HG03354 (cell line): ENCODE data around the gene SLC35E1.

Experiments
- ATAC-seq: cut with Tn5 transposase; IDR thresholded peaks from one replicate; pipeline ENCODE4 v1.9.1; 2021; ENCODE audit warnings: mild to moderate bottlenecking; ENCODE audit not compliant: unreplicated experiment, poor library complexity, severe bottlenecking

SLC35E1 gene

GRCh38 chr19:16572332-16573211 lies at the start of gene SLC35E1:
Gene SLC35E1 (minus strand): TSS chr19:16572415. CDS start chr19:16572364, 51 bp downstream.
- ATAC-seq = peak; percentile 81

GRCh38 chr19:16621165-16621800 lies 49.1 kb upstream of the SLC35E1 start:
- no peak for ATAC-seq

- no peak for ATAC-seq
Measured at GRCh38 chr19:16620584-16620983, 48.4 kb upstream of the SLC35E1 start.

GRCh38 chr19:16620018-16620417 lies 47.8 kb upstream of the SLC35E1 start:
- ATAC-seq = no peak

GRCh38 chr19:16619457-16619856 lies 47.2 kb upstream of the SLC35E1 start:
- no peak for ATAC-seq

- ATAC-seq = no peak
Measured at GRCh38 chr19:16618248-16618647, 46.0 kb upstream of the SLC35E1 start.

- no peak for ATAC-seq
Measured at GRCh38 chr19:16615808-16616207, 43.6 kb upstream of the SLC35E1 start.

GRCh38 chr19:16614941-16615340 lies 42.7 kb upstream of the SLC35E1 start:
- no peak for ATAC-seq

GRCh38 chr19:16613841-16614240 lies 41.6 kb upstream of the SLC35E1 start:
- no peak for ATAC-seq

GRCh38 chr19:16612636-16613035 lies 40.4 kb upstream of the SLC35E1 start:
- no peak for ATAC-seq

GRCh38 chr19:16611121-16611520 lies 38.9 kb upstream of the SLC35E1 start:
- ATAC-seq = no peak

- no peak for ATAC-seq
Measured at GRCh38 chr19:16609511-16610200, 37.4 kb upstream of the SLC35E1 start.

GRCh38 chr19:16608290-16608739 lies 36.1 kb upstream of the SLC35E1 start:
- no peak for ATAC-seq

GRCh38 chr19:16607819-16608218 lies 35.6 kb upstream of the SLC35E1 start:
- ATAC-seq = no peak

- ATAC-seq = no peak
Measured at GRCh38 chr19:16605553-16605994, 33.4 kb upstream of the SLC35E1 start.

- ATAC-seq = no peak
Measured at GRCh38 chr19:16605115-16605514, 32.9 kb upstream of the SLC35E1 start.

GRCh38 chr19:16604615-16605014 lies 32.4 kb upstream of the SLC35E1 start:
- ATAC-seq = no peak

GRCh38 chr19:16603090-16603489 lies 30.9 kb upstream of the SLC35E1 start:
- no peak for ATAC-seq

- no peak for ATAC-seq
Measured at GRCh38 chr19:16601378-16602052, 29.3 kb upstream of the SLC35E1 start.

- no peak for ATAC-seq
Measured at GRCh38 chr19:16600824-16601223, 28.6 kb upstream of the SLC35E1 start.
